HTR-8/SVneo (cell line): ENCODE measurements around the gene PRR35.

ENCODE experiments used
- DNase-seq: peaks from one replicate; pipeline ENCODE4 v3.0.0; 2011; ENCODE audit warnings: low spot score, mixed read lengths; ENCODE audit not compliant: insufficient read length
- FAIRE-seq: peaks from 2 replicates; lab custom pipeline; 2011; peaks lifted over from hg19 to GRCh38; lab: Jason Lieb, UNC

The PRR35 gene

GRCh38 chr16:577796-578195 lies 17.6 kb downstream of the PRR35 start:
- no peak for DNase-seq
- FAIRE-seq: no peak

- FAIRE-seq: no peak
- no peak for DNase-seq
These were observed 18.2 kb downstream of the PRR35 start for GRCh38 chr16:578232-578869.

GRCh38 chr16:578870-579405 lies 18.7 kb downstream of the PRR35 start:
- DNase-seq (no peak), FAIRE-seq (no peak)

- FAIRE-seq: no peak
- no peak for DNase-seq
These were observed 20.1 kb downstream of the PRR35 start for GRCh38 chr16:580141-580945.

GRCh38 chr16:580946-581498 lies 20.8 kb downstream of the PRR35 start:
- no peak for FAIRE-seq

GRCh38 chr16:582218-582613 lies 22.0 kb downstream of the PRR35 start:
- FAIRE-seq (no peak), DNase-seq (no peak)

More at GRCh38 chr16:580946-581498, 20.8 kb downstream of the PRR35 start:
- DNase-seq: no peak

- FAIRE-seq (peak; percentile 33), DNase-seq (no peak)
These were observed 22.6 kb downstream of the PRR35 start for GRCh38 chr16:582614-583331.

- DNase-seq (no peak), FAIRE-seq (no peak)
These were observed 23.2 kb downstream of the PRR35 start for GRCh38 chr16:583470-583814.

- no peak for DNase-seq
- FAIRE-seq: no peak
These were observed 23.8 kb downstream of the PRR35 start for GRCh38 chr16:583815-584591.

GRCh38 chr16:585351-585750 lies 25.2 kb downstream of the PRR35 start:
- DNase-seq (no peak), FAIRE-seq (no peak)

GRCh38 chr16:586047-586644 lies 26.0 kb downstream of the PRR35 start:
- DNase-seq (no peak), FAIRE-seq (no peak)

GRCh38 chr16:586645-587590 lies 26.7 kb downstream of the PRR35 start:
- DNase-seq (no peak), FAIRE-seq (no peak)

GRCh38 chr16:588639-588888 lies 28.4 kb downstream of the PRR35 start:
- FAIRE-seq: peak; percentile 44
- no peak for DNase-seq

GRCh38 chr16:588889-589657 lies 28.9 kb downstream of the PRR35 start:
- FAIRE-seq (no peak), DNase-seq (peak; percentile 90)

- peak; percentile 99 for DNase-seq
- peak; percentile 96 for FAIRE-seq
These were observed 29.5 kb downstream of the PRR35 start, which contains the start of gene RAB40C for GRCh38 chr16:589658-590187. TSS of gene RAB40C (plus strand) at chr16:590066. CDS start at chr16:590292, 226 bp downstream.

- DNase-seq (no peak), FAIRE-seq (no peak)
These were observed 30.1 kb downstream of the PRR35 start for GRCh38 chr16:590188-590814.

GRCh38 chr16:590815-591200 lies 30.6 kb downstream of the PRR35 start:
- no peak for DNase-seq
- FAIRE-seq: no peak
